Right atrium auricular region (tissue), 2 donors: ENCODE measurements around the gene ACY1. TPM values are rescaled to one million over a fixed set of nuclear protein-coding genes. Genes with fewer than 3 reads are reported as not detected.

Experiments
- DNase-seq: peaks from one replicate; pipeline ENCODE4 v3.0.0-alpha.2; 2019; ENCODE audit warnings: low spot score
- H3K27ac ChIP-seq, 2 donors: fragments of 200-600 bp; sonication (generic); 1 replicate in 1 of 2; 2 replicates in 1 of 2; pipeline ENCODE4 v1.5.1; 2016 to 2019
- H3K27me3 ChIP-seq, 2 donors: fragments of 200-600 bp; sonication (generic); one replicate each; pipeline versions ENCODE4 v1.5.1 to v1.6.0; 2017 to 2019
- H3K36me3 ChIP-seq: fragments of 200-600 bp; sonication (generic); one replicate; pipeline ENCODE4 v1.5.1; 2016
- H3K4me1 ChIP-seq, 2 donors: fragments of 200-600 bp; sonication (generic); one replicate each; pipeline versions ENCODE4 v1.5.1 to v1.6.0; 2017 to 2019
- H3K4me3 ChIP-seq, 2 donors: fragments of 200-600 bp; sonication (generic); 1 replicate in 1 of 2; 2 replicates in 1 of 2; pipeline ENCODE4 v1.5.1; 2017 to 2019; ENCODE audit warnings: mild to moderate bottlenecking in 1 of 2, moderate library complexity in 1 of 2
- H3K9me3 ChIP-seq, 2 donors: fragments of 200-600 bp; sonication (generic); one replicate each; pipeline ENCODE4 v1.5.1; 2019
- CTCF ChIP-seq, 2 donors: fragments of 200-600 bp; sonication (generic); IDR thresholded peaks; one replicate each; pipeline ENCODE4 v1.5.1; 2019; ENCODE audit warnings: antibody characterized with exemption in 2 of 2
- total RNA-seq, 2 donors: library from RNA; depleted of rRNA; stranded (reverse); fragments of >200 nt; gene quantifications; one replicate each; pipeline ENCODE4 v1.1.0, GENCODE V29; 2016

ACY1 gene
- total RNA-seq, 2 donors from 2014 or later: 26.0 to 29.8 TPM

DNA sequence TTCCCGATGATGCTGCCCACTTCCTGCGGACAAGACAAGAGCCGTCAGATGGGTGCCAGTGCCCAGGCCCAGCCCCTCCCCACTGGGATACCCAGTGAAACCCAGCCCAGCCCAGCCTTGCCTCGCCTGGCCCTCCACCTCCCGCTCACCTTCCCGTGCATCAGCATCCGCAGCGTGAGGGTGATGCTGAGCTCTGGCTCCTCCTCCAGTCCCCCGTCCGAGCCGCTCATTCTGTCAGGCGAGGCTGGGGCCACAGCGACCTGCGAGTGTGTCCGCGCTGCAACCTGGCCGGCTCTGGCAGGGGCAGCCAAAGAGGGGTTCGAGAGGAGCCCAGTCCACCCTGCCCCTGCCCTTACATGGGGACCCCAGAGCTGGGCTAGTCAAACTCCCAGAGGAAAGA is 22.3 kb upstream of the ACY1 start:
- H3K27ac ChIP-seq: peak overlapping the region; percentile 81 to 82
- no peak overlapping the region for H3K4me3 ChIP-seq
- peaks cover 0 to 59% of the 10 kb centered on the region in 2 donors for H3K4me1 ChIP-seq
- no peak for DNase-seq
- TF ChIP-seq CTCF (IDR thresholded peaks at IDR 0.05): no peak
- peaks cover 39% of the 10 kb centered on the region for H3K36me3 ChIP-seq
- no peaks in the 10 kb centered on the region for H3K9me3 ChIP-seq
- no peaks in the 10 kb centered on the region for H3K27me3 ChIP-seq

DNA sequence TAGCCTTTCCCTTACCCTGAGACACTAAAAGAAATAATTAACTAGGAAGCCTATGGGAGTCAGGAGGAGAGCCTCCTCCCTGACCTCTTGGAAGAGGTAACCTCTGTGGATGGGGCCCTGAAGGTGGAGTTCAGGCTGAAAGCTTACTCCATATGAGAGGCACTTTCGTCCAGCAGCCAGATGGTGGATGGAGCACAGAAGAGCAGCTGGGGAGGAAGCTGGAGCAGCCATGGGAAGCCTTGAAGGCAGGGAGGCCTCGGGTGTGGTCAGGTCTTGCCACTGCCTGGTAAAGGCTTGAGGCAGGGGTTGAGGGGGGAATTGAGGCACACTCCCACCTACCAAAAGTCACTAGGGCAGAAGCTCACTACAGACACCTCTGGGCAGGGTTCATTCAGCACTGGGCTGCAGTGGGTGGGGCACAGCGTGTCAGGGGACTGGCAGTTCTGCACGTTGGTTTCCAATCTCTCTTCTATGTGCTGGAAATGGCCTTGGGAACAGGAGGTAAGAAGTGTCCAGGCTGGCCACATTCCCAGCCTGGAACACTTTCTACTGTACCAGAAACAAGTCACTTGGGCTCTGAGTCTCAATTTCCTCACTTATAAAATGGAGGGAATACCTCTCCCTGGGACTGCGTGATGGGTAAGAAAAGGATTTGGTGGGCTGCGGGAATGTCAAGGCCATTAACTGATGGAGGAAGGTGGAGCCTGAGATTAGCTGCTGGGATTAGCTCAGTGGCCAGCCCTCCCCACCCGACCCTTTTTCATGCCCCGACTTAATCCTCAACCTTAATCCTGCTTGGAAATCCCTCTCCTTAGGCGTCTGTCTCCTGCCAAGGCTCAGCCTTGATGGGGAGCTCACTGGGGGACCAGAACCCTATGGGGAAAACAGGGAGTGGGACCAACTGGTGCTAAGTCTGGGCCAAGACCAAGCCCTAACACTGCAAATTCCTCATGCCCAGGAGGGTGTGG is 21.4 kb upstream of the ACY1 start:
- H3K36me3 ChIP-seq: peaks cover 39% of the 10 kb centered on the region
- H3K9me3 ChIP-seq: no peaks in the 10 kb centered on the region
- TF ChIP-seq CTCF (IDR thresholded peaks at IDR 0.05): no peak
- peak overlapping the region; percentile 81 to 82 for H3K27ac ChIP-seq
- H3K4me1 ChIP-seq: peaks cover 0 to 61% of the 10 kb centered on the region in 2 donors
- no peak overlapping the region for H3K4me3 ChIP-seq
- no peaks in the 10 kb centered on the region for H3K27me3 ChIP-seq
- no peak for DNase-seq

- H3K27me3 ChIP-seq: no peaks in the 10 kb centered on the region
- peaks cover 28% of the 10 kb centered on the region for H3K36me3 ChIP-seq
- H3K4me1 ChIP-seq: peaks cover 0 to 64% of the 10 kb centered on the region in 2 donors
- no peak for DNase-seq
- no peak overlapping the region for H3K4me3 ChIP-seq
- H3K27ac ChIP-seq: peak overlapping the region; percentile 81 to 82
- no peaks in the 10 kb centered on the region for H3K9me3 ChIP-seq
- no peak for TF ChIP-seq CTCF (IDR thresholded peaks at IDR 0.05)
Observed at GRCh38 chr3:51962854-51963530, 20.3 kb upstream of the ACY1 start.

DNA sequence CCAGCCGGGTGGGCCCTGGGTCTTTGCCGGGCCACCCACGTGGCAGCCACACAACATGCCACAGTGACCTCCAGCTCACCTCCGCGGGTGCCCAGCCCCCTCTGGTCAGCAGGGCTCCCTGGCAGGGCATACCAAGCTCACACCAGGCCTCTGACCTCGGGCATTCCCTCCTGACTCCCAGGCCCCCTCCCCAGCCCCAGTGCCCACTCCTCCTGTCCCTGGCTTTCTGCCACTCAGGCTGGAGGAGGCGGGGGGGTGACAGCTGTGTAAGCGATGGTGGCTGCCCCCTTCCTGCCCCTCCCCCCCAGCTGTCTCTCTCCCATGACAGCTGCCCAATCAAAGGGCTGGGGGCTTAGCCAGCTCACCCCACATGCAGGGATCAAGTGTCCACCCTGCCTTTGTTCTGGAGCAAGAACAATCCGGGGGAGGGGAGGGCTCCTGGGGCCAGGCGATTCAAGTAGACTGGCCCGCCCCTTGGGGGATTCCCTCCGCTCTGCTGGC is 19.3 kb upstream of the ACY1 start:
- no peak for TF ChIP-seq CTCF (IDR thresholded peaks at IDR 0.05)
- Histone ChIP-seq H3K4me3 (no peak overlapping the region), H3K4me1 (peaks cover 0 to 72% of the 10 kb centered on the region in 2 donors), H3K27me3 (no peaks in the 10 kb centered on the region), H3K9me3 (no peaks in the 10 kb centered on the region), H3K27ac (peak overlapping the region; percentile 81 to 82), H3K36me3 (peaks cover 18% of the 10 kb centered on the region)
- no peak for DNase-seq

DNA sequence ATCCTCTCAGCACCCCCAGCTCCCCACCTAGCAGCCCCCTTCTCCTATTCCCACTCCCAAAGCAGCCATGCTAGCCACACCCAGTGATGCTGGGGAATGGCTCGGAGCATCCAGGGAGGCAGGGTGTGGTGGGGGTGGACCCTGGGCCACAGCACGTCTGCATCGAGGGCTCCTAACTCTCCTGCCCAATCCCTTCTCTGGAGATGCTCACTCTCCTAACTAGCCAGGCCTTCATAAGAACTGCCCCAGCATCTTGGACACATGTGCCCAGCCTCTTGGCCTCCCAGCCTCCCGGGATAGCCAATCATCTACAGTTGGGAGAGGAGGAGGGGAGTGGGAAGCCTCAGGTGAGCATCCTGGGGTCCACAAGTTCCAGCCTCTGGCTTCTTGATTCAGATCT is 18.8 kb upstream of the ACY1 start:
- no peaks in the 10 kb centered on the region for H3K27me3 ChIP-seq
- DNase-seq: no peak
- peaks cover 0 to 72% of the 10 kb centered on the region in 2 donors for H3K4me1 ChIP-seq
- no peak overlapping the region for H3K4me3 ChIP-seq
- TF ChIP-seq CTCF (IDR thresholded peaks at IDR 0.05): no peak
- peaks cover 13% of the 10 kb centered on the region for H3K36me3 ChIP-seq
- no peaks in the 10 kb centered on the region for H3K9me3 ChIP-seq
- peak overlapping the region; percentile 81 to 82 for H3K27ac ChIP-seq
